ENCODE measurements around the gene GRAP2. TPM values are rescaled to one million over a fixed set of nuclear protein-coding genes. Genes with fewer than 3 reads are reported as not detected.

Gene GRAP2
- polyA plus RNA-seq, 3 donors, result 0.05 to 4.2 (median 0.97) TPM

DNA sequence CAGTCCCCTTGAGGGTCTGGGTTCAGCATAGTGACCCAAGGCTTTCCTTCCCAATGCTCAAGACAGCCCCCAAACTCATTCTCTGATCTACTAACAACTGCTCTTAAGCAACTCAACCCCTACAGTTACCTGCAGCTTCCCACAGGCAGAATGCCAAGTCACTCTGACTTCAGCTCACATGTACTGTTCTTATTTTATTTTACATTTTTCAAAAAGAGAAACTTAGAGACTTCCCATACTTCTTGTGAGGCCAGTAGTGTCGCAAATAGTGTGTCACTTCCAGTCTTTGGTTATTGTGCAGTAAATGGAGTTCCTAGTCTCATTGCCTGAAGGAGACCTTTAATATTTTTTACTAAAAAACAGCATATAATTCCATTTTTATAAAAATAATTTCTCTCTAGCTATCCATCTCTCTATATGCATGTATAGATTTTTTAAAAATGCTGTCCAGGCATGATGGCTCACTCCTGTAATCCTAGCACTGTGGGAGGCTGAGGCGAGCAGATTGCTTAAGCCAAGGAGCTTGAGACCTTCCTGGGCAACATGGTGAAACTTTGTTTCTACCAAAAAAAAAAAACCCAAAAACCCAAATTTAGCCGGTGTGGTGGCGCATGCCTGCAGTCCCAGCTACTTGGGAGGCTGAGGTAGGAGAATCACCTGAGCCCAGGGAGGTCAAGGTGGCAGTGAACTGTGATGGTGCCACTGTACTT, 49.1 kb upstream of the GRAP2 start:
- no peak overlapping the region for H3K4me3 ChIP-seq (replicated peaks in 1 of 3; ENCODE audit: low read depth in 2 of 3, low read length in 3 of 3)
- no CpG with 5 or more reads among the region's 4 CpGs for WGBS (ENCODE audit: insufficient coverage)
- no peaks in the 10 kb centered on the region for H3K36me3 Mint-ChIP-seq
- peak overlapping the region in 4 of 7 donors; percentile 8 to 80 (median 70) for H3K27ac Mint-ChIP-seq
- H3K27ac ChIP-seq (ENCODE audit: low read depth in 1 of 2, low read length in 2 of 2), result no peak overlapping the region
- H2AFZ ChIP-seq (ENCODE audit: insufficient read depth, low read depth, low read length, poor library complexity, severe bottlenecking), result no peak overlapping the region
- no peaks in the 10 kb centered on the region for H3K9me3 ChIP-seq (replicated peaks in 1 of 2; ENCODE audit: control insufficient read depth in 1 of 2, insufficient read depth in 1 of 2, low read length in 2 of 2)
- H3K27me3 ChIP-seq (ENCODE audit: control insufficient read depth in 2 of 2, insufficient read depth in 2 of 2, low read length in 2 of 2), result no peaks in the 10 kb centered on the region
- peaks cover 33% of the 10 kb centered on the region for H3K4me1 Mint-ChIP-seq
- TF ChIP-seq CTCF (IDR thresholded peaks at IDR 0.05), result no peak
- H3K4me2 ChIP-seq (replicated peaks; ENCODE audit: extremely low read depth, low read length, poor library complexity, severe bottlenecking), result no peak overlapping the region
- peaks cover 0 to 2% (median 0%) of the 10 kb centered on the region in 7 donors for H3K9me3 Mint-ChIP-seq
- intact Hi-C loops (cut with micrococcal nuclease), result no loop called here
- H3K9ac ChIP-seq (ENCODE audit: insufficient read depth, low read length, poor library complexity, severe bottlenecking), result no peak overlapping the region
- H3K36me3 ChIP-seq (replicated peaks in 1 of 2; ENCODE audit: control insufficient read depth in 1 of 2, insufficient read depth in 2 of 2, low read length in 2 of 2), result no peaks in the 10 kb centered on the region
- H3K4me3 Mint-ChIP-seq, result no peak overlapping the region
- peak in 1 of 3 donors; percentile 11 for DNase-seq
- peaks cover 0 to 1% (median 0%) of the 10 kb centered on the region in 3 donors for H3K27me3 Mint-ChIP-seq (ENCODE audit: low read depth in 3 of 3)
- H4K20me1 ChIP-seq (ENCODE audit: insufficient read depth, low read length), result no peaks in the 10 kb centered on the region
- H3K4me1 ChIP-seq (ENCODE audit: control insufficient read depth in 1 of 2, insufficient read depth in 2 of 2, low read length in 2 of 2), result peaks cover 11 to 25% of the 10 kb centered on the region in 2 donors
- no peaks in the 10 kb centered on the region for H3K79me2 ChIP-seq (ENCODE audit: insufficient read depth, low read length)

DNA sequence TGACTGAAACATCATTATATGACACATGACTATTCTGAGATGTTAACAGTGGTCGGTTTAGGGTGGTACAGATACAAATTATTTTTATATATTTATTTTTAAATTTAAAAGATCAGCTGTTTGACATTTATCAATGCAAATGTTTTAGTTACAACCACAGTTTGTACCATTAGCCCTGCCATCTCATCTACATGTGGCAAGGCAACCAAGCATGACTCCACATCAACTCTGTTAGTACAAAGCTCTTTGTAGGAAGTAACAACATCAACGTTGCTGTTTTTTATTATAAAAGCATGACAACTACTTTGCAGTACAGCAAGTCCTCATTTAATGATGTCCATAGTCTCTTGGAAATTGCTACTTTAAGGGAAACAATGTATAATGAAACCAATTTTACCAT, 48.1 kb upstream of the GRAP2 start:
- no CpG with 5 or more reads among the region's 2 CpGs for WGBS (ENCODE audit: insufficient coverage)
- Histone ChIP-seq H2AFZ (ENCODE audit: insufficient read depth, low read depth, low read length, poor library complexity, severe bottlenecking) (no peak overlapping the region), H3K9ac (ENCODE audit: insufficient read depth, low read length, poor library complexity, severe bottlenecking) (no peak overlapping the region), H4K20me1 (ENCODE audit: insufficient read depth, low read length) (no peaks in the 10 kb centered on the region), H3K4me2 (replicated peaks; ENCODE audit: extremely low read depth, low read length, poor library complexity, severe bottlenecking) (no peak overlapping the region), H3K9me3 (replicated peaks in 1 of 2; ENCODE audit: control insufficient read depth in 1 of 2, insufficient read depth in 1 of 2, low read length in 2 of 2) (no peaks in the 10 kb centered on the region), H3K4me3 (replicated peaks in 1 of 3; ENCODE audit: low read depth in 2 of 3, low read length in 3 of 3) (no peak overlapping the region), H3K4me1 (ENCODE audit: control insufficient read depth in 1 of 2, insufficient read depth in 2 of 2, low read length in 2 of 2) (peaks cover 11 to 25% of the 10 kb centered on the region in 2 donors), H3K79me2 (ENCODE audit: insufficient read depth, low read length) (no peaks in the 10 kb centered on the region), H3K36me3 (replicated peaks in 1 of 2; ENCODE audit: control insufficient read depth in 1 of 2, insufficient read depth in 2 of 2, low read length in 2 of 2) (no peaks in the 10 kb centered on the region), H3K27me3 (ENCODE audit: control insufficient read depth in 2 of 2, insufficient read depth in 2 of 2, low read length in 2 of 2) (no peaks in the 10 kb centered on the region), H3K27ac (ENCODE audit: low read depth in 1 of 2, low read length in 2 of 2) (no peak overlapping the region)
- H3K27ac Mint-ChIP-seq, result no peak overlapping the region
- peaks cover 33% of the 10 kb centered on the region for H3K4me1 Mint-ChIP-seq
- no peak for TF ChIP-seq CTCF (IDR thresholded peaks at IDR 0.05)
- H3K36me3 Mint-ChIP-seq, result no peaks in the 10 kb centered on the region
- DNase-seq, result no peak
- no peak overlapping the region for H3K4me3 Mint-ChIP-seq
- H3K27me3 Mint-ChIP-seq (ENCODE audit: low read depth in 3 of 3), result peaks cover 0 to 1% (median 0%) of the 10 kb centered on the region in 3 donors
- H3K9me3 Mint-ChIP-seq, result peaks cover 0 to 3% (median 0%) of the 10 kb centered on the region in 7 donors
- intact Hi-C loops (cut with micrococcal nuclease), result no loop called here

All from CD14-positive monocyte (primary cell).